NCI-H446 treated with DMSO at 0.1 percent for 48 hours (cell line): ENCODE measurements around the gene NRXN3.

ENCODE experiments used
- DNase-seq: peaks from one replicate; lab custom pipeline; 2025; lab: John Stamatoyannopoulos, UW

Gene NRXN3

DNA sequence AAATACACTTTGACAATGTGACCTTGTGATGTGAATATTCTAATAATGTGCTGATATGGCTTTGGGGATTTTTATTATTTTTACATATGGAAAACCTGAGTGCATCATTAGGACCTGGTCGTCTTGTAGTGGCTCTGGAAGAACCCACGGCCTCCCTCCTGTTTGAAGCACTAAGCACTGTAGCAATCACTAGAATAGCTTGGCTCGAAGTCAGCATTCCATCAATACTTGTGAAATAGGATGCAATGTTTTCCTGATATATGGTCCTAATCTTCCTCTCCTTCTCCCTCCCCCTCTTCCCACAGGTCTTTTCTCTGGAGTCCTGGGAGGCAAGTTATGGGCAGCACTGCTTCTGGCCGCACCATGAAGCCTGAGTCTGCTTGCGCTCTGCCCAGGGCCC, 71.9 kb downstream of the NRXN3 start:
- DNase-seq = no peak

DNA sequence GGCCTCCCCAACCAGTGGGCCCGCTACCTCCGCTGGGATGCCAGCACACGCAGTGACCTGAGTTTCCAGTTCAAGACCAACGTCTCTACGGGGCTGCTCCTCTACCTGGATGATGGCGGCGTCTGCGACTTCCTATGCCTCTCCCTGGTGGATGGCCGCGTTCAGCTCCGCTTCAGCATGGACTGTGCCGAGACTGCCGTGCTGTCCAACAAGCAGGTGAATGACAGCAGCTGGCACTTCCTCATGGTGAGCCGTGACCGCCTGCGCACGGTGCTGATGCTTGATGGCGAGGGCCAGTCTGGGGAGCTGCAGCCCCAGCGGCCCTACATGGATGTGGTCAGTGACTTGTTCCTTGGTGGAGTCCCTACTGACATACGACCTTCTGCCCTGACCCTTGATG, 73.0 kb downstream of the NRXN3 start:
- no peak for DNase-seq

- DNase-seq = no peak
Measured at GRCh38 chr14:78245238-78245637, 75.1 kb downstream of the NRXN3 start.

- no peak for DNase-seq
Measured at GRCh38 chr14:78248501-78249090, 78.4 kb downstream of the NRXN3 start.

GRCh38 chr14:78251308-78251707, 81.1 kb downstream of the NRXN3 start:
- no peak for DNase-seq

DNA sequence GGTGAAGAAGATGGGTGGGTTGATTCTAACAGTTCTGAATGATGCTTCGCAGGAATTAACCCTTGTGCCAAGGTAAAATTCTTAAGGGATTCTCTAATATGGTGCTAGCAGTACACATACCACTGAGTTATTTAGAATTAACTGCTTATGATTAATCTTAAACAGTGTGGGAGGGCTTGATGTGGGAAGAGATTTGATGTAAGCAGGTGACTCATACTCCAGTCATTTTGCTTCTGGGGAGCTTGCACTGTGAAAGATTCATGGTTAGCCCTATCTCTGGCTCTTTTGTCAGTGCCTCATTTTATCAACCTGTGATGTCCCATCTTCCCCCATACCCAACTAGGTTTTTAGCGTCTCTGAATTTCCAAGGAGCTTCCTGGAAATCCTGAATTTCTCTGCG, 83.8 kb downstream of the NRXN3 start:
- no peak for DNase-seq

GRCh38 chr14:78254911-78255461, 84.8 kb downstream of the NRXN3 start:
- DNase-seq = no peak

DNA sequence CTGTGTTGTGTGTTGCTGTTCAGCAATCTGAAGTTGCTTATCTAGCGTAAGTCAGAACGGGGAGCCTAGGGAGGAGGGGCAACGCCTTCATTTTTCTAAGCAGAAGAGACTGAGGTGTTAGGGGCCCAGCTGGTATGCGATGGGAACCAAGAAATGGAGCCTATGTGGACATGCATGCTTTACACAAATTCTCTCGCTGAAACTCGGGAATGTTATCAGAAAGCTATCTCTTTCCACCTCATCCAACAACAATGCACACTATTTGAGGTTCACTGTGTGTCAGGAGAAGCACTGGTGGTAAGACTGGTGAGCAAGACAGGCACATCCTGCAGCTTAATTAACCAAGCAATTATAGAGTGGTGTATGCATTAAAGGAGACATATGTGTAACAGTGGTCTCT, 89.7 kb downstream of the NRXN3 start:
- DNase-seq = no peak

DNA sequence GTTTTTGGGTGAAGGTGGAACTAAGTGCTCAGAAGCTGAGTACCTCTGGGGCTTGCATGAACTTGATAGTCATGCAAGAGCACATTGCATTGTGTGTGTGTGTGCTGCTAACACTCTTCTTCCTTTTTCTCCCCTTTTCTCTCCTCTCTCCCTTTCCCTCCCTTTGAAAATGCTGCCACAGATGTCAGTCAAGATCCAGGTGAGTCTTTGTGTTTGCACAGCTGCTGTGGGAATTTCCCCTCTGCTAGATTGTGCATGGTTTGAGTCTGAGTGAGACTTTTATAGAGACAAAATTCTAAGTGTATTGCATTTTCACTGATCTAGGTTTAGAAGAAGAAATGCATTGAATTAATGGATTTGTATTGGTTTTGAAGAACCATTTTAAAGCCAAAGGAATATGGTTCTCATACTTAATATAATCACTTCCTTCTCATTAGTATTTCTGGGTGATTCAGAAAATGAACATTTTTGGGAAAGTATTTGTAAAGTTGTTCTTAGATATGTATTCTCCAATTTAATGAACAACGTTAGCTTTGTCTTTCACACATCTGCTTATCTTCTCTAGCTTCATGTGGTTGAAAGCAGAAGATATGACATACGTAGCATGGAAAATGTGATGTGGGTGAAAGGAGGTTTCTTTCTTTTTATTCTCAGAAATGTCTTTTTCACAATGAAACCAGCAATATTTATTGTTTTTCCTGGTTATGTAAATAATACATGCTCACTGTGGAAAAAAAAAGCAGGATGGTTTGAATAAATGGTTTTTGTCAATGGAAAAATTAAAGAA, 108.5 kb downstream of the NRXN3 start:
- DNase-seq = no peak

DNA sequence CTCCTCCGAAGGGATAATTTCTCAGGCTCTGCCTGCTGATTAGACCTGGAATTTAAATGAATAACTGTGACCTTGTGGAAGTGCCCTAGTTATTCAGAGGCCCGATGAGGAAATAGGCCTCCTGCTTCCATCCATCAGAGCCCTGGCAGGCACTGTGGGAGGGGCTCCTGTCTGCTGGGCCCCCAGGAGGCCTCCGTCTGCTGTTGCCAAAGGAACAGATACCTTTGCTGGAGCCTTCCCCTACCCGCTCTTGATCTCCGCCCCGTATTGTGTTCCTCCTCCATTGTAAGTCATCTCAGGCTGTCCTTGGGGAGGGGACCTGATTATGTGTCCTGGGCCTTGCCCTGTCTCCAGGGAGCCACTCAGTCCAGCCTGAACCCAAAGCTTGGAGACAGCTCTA, 112.3 kb downstream of the NRXN3 start:
- DNase-seq = no peak

GRCh38 chr14:78286210-78286609, 116.0 kb downstream of the NRXN3 start:
- no peak for DNase-seq

DNA sequence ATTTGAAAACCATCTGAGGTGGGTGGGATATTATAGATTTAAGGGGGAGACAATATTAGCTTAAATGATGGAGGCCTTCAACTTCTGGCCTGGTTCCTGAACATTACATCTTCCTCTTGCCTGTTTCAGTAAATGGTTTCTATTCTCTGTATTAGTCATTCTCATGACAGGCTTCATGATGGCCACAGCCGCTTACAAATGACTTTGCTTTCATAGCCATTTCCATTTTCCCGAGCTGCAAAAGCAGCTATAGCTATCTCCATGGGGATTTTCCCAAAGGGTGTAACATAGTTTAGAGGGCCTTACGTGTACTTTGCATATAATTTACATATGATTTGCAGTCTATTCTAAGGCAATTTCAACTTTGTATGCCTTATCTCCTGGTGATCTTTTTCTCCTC, 121.8 kb downstream of the NRXN3 start:
- DNase-seq = no peak

DNA sequence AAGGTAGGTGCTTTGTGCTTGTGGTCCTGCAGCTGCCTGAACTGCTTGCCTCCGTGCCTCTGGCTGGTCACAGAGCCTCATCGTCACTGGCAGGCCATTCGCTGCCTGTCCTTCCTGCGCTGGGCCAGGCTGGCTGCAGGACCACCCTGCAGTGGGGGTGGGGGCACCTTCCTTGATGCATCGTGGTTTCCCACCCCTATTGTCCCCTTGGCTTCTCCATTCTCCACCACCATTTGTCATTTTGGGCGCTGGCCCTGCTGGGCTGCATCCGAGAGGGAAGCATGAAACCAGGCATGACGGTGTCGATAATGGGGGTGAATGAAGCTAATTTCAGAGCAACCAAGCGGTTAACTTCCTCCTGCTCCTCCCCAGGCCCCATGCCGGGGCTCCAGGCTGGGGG, 127.7 kb downstream of the NRXN3 start:
- DNase-seq = no peak

- DNase-seq = no peak
Measured at GRCh38 chr14:78298298-78298697, 128.1 kb downstream of the NRXN3 start.

DNA sequence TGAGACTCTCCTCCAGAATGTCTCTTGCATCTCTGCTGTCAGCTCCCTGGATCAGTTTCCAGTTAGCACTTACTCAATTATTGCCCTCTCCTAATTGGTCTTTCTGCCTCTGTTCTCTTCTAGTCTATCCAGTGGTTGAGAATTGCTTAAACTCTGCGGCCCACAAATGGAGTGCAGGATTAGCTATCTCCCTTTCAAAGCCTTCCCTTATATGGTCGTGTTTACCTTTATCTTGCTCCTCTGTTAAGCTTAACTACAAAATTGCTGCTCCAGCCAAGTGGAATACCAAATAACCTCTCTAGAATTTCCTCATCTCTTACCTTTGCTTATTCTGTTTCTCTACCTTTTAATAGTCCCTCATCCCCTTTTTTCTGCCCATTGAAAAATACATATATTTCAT, 132.7 kb downstream of the NRXN3 start:
- no peak for DNase-seq

DNA sequence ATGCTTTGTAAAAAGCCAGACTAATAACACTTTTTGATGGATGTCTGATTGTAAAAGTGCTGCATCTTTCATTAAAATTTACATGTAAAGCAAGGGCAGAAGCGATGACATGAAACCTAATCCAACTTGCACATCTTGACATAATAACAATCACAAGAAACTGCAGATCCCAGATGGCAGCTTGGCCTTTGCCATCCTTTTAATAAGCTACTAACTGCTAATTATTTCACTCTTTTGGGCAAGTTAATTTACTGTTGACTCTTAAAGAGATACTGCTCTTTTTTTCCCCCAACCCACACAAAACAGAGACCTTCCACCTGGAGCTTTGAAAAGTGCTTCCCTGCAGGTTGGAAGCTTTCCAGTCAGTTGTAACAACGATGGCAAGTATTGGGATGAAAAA, 137.5 kb downstream of the NRXN3 start:
- DNase-seq = peak; percentile 29

- no peak for DNase-seq
Measured at GRCh38 chr14:78308079-78308478, 137.9 kb downstream of the NRXN3 start.

GRCh38 chr14:78310272-78310671, 140.1 kb downstream of the NRXN3 start:
- no peak for DNase-seq

- DNase-seq = no peak
Measured at GRCh38 chr14:78313499-78313898, 143.3 kb downstream of the NRXN3 start.

DNA sequence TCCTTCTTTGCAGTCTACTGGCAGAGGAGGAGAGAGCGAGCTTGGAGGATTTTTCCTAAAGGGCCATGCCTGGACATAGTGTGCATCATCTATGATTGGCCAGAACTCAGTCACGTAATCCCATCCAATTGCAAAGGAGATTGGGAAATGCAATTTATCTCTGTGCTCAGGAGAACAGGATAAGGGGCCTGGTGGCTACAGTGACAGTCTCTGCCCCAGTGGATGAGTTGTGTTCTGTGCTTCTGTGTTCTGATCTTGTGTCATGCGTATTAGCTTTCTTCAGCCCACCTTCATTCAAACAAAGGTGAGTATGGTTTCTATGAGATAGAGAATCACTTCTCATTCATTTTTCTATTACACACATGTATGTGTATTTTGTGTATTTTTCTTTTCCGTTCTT, 144.3 kb downstream of the NRXN3 start:
- no peak for DNase-seq

DNA sequence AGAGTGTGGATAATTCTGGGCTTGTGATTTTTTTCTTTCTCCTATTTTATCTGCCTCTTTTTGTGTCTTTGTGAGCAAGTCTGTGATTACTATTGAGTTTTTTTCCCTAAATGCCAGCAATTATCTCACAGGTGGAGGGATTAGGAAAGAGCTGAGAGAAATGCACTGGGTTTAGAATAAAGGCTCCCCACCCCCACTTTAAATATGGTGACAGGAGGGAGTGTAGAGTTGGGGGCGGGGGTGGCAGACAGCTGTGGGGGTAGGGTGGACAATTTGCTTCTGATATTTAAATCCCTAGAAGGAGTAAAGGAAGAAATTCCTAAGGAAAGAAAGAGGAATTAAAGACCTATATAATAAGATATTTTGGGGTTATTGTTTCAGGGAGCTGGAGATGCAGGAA, 145.9 kb downstream of the NRXN3 start:
- DNase-seq = no peak

GRCh38 chr14:78316786-78317185, 146.6 kb downstream of the NRXN3 start:
- DNase-seq = no peak

DNA sequence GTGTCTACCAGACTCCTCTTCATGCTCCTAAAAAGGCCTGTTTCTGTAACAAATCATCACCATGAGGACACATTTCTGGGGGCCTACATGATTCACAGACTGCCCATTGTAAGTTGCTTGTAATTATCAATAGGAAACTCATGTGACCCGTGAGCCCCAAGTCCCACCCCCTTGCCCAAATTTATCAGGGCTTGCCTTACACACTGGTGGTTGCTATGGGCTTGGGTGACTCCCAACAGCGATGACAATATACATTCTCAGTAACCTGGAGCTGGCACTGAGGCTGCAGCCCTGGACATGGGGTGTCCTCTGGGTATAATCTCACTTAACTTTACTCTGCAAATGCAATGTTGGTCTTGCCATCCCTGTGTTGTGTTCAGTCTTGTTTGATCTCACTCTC, 149.2 kb downstream of the NRXN3 start:
- DNase-seq = no peak
